OCI-LY7 (cell line): ENCODE results near the gene OSCP1.

Experiments used
- CTCF ChIP-seq: fragments of 200-600 bp; sonication (generic); conservative IDR thresholded peaks from 2 replicates; pipeline ENCODE4 v1.5.1; 2014; ENCODE audit warnings: mild to moderate bottlenecking, antibody characterized with exemption, low read length, moderate library complexity, mixed read lengths
- EZH2phosphoT487 ChIP-seq: fragments of 200-600 bp; sonication (generic); IDR thresholded peaks from 2 replicates; pipeline ENCODE4 v1.6.1; 2018; ENCODE audit warnings: low read depth, borderline replicate concordance, mild to moderate bottlenecking, mixed run types, antibody characterized with exemption, low read length, moderate library complexity, mixed read lengths

- TF ChIP-seq CTCF (no peak), EZH2phosphoT487 (no peak)
Measured at GRCh38 chr1:36401602-36402503, 48.4 kb downstream of the OSCP1 start.
